ENCODE measurements around the gene MCRIP2.

Gene MCRIP2

GRCh38 chr16:666572-666971, 24.9 kb downstream of the MCRIP2 start:
- in situ Hi-C loops (cut with HindIII; ENCODE audit: low sequenced_read_pairs): no loop called here

- in situ Hi-C loops (cut with HindIII; ENCODE audit: low sequenced_read_pairs): no loop called here
Measured at GRCh38 chr16:667113-667779, 25.6 kb downstream of the MCRIP2 start.

GRCh38 chr16:667780-668518, 26.3 kb downstream of the MCRIP2 start, which contains the start of gene RHOT2:
Gene RHOT2 (plus strand): TSS chr16:668132. CDS start chr16:668200, 68 bp downstream.
- in situ Hi-C loops (cut with HindIII; ENCODE audit: low sequenced_read_pairs): no loop called here

- in situ Hi-C loops (cut with HindIII; ENCODE audit: low sequenced_read_pairs): no loop called here
Measured at GRCh38 chr16:668519-669171, 27.0 kb downstream of the MCRIP2 start.

- in situ Hi-C loops (cut with HindIII; ENCODE audit: low sequenced_read_pairs): no loop called here
Measured at GRCh38 chr16:669666-670065, 28.0 kb downstream of the MCRIP2 start.

GRCh38 chr16:670485-671352, 29.1 kb downstream of the MCRIP2 start:
- in situ Hi-C loops (cut with HindIII; ENCODE audit: low sequenced_read_pairs): no loop called here

GRCh38 chr16:671353-672131, 29.9 kb downstream of the MCRIP2 start:
- in situ Hi-C loops (cut with HindIII; ENCODE audit: low sequenced_read_pairs): no loop called here

GRCh38 chr16:672371-672770, 30.7 kb downstream of the MCRIP2 start:
- in situ Hi-C loops (cut with HindIII; ENCODE audit: low sequenced_read_pairs): no loop called here

GRCh38 chr16:672851-673250, 31.2 kb downstream of the MCRIP2 start:
- in situ Hi-C loops (cut with HindIII; ENCODE audit: low sequenced_read_pairs): no loop called here

GRCh38 chr16:673399-673991, 31.9 kb downstream of the MCRIP2 start:
- in situ Hi-C loops (cut with HindIII; ENCODE audit: low sequenced_read_pairs): no loop called here

GRCh38 chr16:674214-674881, 32.7 kb downstream of the MCRIP2 start:
- in situ Hi-C loops (cut with HindIII; ENCODE audit: low sequenced_read_pairs): no loop called here

GRCh38 chr16:674968-675883, 33.6 kb downstream of the MCRIP2 start, which contains the start of gene RHBDL1:
Gene RHBDL1 (plus strand): TSS chr16:675671. CDS start chr16:675791, 120 bp downstream.
- in situ Hi-C loops (cut with HindIII; ENCODE audit: low sequenced_read_pairs): no loop called here

GRCh38 chr16:675884-676564, 34.4 kb downstream of the MCRIP2 start:
- in situ Hi-C loops (cut with HindIII; ENCODE audit: low sequenced_read_pairs): no loop called here

- in situ Hi-C loops (cut with HindIII; ENCODE audit: low sequenced_read_pairs): no loop called here
Measured at GRCh38 chr16:676565-676902, 34.9 kb downstream of the MCRIP2 start.

GRCh38 chr16:676913-677312, 35.3 kb downstream of the MCRIP2 start:
- in situ Hi-C loops (cut with HindIII; ENCODE audit: low sequenced_read_pairs): no loop called here

GRCh38 chr16:677316-678190, 35.9 kb downstream of the MCRIP2 start:
- in situ Hi-C loops (cut with HindIII; ENCODE audit: low sequenced_read_pairs): no loop called here

Data from endothelial cell of hepatic sinusoid (primary cell).